ENCODE data around the gene AMBRA1.

Gene AMBRA1

GRCh38 chr11:46593550-46594373, at the start of gene AMBRA1:
Gene AMBRA1, minus strand, starts transcription at chr11:46594023. Its CDS starts 45,643 bp downstream, at chr11:46548380.
- peak; percentile 93 for DNase-seq

DNA sequence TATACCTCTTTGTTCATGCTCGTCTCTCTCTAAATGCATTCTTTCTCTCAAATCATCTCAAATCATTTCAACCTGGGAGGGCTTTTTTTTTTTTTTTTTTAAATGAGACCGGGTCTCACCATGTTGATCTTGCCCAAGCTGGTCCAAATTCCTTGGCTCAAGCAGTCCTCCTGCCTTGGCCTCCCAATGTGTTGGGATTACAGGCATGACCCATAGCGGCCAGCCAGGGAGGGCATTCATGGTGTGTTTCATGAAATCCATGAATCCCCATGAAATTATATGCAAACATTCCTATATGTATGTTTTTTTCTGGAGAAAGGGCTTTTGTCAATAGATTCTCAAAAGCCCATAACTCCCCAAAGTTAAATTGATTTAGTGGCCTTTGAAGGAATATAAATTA, 49.7 kb upstream of the AMBRA1 start:
- no peak for DNase-seq

DNA sequence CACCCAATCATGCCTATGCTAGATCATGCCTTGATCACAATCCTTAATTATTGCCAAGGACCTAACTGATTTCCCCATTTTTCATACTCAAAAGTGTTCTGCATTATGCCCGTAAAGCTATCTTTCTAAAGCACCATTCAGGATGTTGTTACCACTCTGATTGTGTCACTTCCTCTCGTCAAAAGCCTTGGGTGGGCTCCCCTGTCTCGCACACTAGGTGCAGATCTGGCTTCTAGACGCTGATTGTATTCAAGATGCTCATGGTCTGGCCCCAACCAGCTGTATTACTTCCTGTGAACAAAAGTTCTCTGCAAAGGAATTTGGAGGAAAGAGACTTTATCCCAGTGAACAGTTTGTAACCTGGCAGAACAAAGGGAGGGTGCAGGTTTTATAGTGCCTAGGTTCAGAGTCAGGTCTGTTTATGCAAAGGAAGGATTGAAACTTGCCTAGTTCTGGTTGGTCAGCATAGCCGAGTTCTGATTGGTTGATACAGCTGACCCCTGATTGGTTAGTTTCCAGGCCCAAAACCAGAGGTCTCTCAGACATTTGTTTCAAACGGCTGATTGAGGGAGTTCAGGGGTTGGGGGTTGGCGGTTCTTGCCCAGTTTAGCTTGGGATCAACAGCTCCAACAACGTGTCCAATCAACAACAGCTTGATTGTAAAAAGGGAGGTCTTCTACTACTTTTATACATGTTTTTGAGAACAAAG, 49.0 kb upstream of the AMBRA1 start:
- DNase-seq: no peak

DNA sequence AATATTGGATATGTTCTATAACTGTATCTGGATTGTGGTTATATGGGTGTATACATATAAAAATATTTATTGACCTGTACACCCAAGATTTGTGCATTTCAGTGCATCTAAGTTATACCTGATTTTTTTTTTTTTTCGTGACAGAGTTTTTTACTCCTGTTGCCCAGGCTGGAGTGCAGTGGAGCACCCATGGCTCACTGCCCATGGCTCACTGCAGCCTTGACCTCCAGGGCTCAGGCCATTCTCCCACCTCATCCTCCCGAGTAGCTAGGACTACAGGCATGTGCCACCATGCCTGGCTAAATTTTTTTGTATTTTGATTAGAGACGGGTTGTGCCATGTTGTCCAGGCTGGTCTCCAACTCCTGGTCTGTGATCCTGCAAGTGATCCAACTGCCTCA, 47.8 kb upstream of the AMBRA1 start:
- DNase-seq: no peak

- no peak for DNase-seq
These were observed 46.4 kb upstream of the AMBRA1 start for GRCh38 chr11:46640036-46640788.

DNA sequence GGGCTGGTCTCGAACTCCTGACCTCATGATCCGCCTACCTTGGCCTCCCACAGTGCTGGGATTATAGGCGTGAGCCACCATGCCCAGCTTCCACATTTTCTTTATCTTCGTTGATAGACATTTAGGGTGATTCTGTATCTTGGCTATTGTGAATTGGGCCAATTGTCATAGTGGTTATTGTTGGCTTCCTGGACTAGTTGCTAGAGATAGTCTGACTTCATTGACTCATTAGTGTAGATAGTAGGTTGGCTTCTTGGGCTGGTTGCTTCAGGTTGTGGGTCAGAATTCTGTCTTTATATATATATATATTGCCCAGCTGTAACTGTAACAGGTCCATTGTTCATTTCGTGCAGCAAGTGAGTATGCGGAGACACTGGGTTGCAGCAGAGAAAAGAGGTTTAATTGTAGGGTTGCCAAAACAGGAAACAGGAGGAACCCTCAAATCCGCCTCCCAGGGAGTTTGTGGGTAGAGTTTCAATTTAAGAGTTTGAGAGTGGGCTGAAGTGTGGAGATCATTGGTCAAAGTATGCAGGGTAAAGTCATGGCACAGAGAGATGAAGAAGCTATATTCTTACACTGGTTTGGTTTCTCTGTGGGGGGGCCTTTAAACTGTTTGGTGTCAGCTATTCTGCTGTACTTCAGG, 45.5 kb upstream of the AMBRA1 start:
- no peak for DNase-seq

DNA sequence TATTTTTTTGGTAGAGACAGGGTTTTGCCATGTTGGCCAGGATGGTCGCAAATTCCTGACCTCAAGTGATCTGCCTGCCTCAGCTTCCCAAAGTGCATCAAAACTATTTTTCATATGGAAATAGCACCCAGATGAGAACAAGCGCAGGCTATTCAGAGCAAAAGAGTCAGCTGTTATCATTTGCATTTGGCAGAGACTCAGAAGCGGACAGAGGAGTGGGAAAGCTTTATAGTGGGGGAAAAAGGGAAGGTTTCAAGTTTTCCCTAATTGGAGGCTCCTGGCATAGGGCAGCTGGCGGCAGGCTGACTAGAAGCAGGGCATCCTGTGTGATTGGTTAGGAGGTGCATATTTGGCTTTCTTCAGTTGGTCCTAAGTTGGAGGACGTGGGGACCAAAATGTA, 43.7 kb upstream of the AMBRA1 start:
- DNase-seq: no peak

- DNase-seq: peak; percentile 44
These were observed 41.8 kb upstream of the AMBRA1 start for GRCh38 chr11:46635557-46636139.

- no peak for DNase-seq
These were observed 39.7 kb upstream of the AMBRA1 start for GRCh38 chr11:46633291-46634217.

DNA sequence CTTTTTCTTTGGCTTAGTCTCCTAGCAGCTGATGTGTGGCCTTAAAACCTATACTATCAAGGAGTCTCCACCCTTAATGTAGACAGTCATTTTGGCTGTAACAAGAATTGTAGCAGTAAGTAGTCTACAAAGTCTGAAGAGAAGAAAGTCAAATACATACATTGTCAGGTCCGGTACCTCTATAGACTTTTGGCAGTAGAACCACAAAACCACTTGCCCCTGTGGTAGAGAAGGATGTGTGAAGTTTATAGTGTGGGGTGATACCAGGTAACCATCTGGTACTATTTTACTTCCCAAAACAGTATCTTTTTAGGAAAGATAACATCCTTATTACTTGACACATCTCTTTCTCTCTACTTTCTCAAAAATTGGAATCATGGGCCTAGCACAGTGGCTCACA, 38.7 kb upstream of the AMBRA1 start:
- DNase-seq: no peak

- DNase-seq: no peak
These were observed 37.9 kb upstream of the AMBRA1 start for GRCh38 chr11:46631676-46632075.

DNA sequence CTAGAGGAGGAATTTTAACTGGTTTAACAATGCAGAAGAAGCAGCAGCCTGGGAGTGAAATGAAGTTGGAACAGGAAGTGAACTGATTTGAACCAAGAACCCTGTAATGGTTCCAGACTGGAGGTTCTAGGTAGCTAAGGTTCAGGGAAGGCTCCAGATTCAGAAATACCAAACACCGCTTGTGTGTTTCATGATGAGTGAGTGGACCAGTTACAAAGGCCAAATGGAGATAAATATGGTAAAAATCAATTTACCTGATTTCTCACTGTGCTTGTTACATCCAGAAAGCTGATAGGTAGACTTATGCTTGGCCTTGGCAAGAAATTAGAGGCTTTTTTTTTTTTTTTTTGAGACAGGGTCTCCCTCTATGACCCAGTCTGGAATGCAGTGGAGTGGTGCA, 36.4 kb upstream of the AMBRA1 start:
- no peak for DNase-seq

DNA sequence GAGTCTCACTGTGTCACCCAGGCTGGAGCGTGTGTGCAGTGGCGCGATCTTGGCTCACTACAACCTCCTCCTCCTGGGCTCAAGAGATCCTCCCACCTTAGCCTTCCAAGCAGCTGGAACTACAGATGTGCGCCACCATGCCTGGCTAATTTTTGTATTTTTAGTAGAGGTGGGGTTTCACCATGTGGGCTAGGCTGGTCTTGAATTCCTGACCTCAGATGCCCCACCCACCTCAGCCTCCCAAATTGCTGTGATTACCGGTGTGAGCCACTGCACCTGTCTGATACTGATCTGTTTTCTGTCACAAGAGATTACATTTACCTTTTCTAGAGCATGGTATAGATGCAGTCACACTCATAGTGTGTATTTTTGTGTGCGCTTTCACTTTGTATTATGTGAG, 35.1 kb upstream of the AMBRA1 start:
- DNase-seq: no peak

DNA sequence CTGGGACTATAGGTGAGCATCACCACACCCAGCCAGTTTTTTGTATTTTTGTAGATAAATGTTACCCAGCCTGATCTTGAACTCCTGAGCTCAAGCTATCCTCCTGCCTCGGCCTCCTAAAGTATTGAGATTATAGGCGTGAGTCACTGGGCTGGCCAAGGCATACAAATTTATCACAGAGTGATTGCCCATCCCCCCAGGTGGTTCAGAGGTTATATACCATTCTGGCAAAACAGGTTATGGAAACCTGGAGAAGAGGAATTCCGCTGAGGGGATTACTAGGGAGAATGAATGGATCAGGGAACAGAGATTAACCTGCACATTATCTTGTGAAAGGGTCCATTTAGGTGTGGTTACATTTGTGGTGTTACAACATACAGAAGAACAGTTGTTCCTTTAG, 31.6 kb upstream of the AMBRA1 start:
- no peak for DNase-seq

- DNase-seq: no peak
These were observed 25.0 kb upstream of the AMBRA1 start for GRCh38 chr11:46618837-46619236.

- no peak for DNase-seq
These were observed 24.1 kb upstream of the AMBRA1 start for GRCh38 chr11:46617972-46618314.

DNA sequence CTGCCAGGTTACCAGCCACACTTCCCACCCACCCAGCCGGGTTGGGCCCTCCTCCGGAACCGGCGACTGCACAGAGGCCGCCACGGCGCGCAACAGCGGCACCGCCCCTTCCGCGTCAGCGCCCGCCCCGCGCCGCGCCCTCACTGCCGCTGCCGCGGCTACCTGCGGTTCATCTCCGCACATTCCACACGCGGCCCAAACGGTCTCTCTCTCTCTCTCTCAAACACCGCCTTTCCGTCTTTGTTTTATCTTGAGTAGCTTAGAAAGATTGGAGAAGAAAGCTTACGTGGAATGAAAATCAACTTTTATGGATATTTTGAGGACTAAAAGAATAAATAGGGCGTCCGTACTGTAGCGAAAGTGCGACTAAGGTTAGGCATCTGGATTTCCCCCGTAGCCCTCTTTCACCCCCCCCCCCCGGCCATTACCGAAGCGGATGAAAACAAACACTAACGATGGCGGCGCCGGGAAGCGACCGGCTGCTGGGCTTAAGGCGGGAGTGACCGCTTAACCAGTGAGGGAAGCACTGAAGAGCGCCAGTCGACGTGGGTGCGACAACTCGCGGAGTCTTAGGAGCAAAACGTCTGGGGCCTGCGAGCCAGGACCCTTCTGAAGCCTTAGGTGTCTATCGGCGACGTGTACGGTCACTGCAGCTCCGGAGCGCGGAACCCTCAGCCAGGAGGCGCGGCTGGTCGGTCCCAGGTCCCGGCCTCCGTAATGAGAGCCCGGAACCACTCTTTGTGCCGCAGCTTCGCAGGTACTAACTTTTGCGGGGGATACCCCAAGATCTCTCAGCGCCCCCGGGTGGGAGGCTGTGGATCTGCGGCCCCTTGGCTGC, 23.5 kb upstream of the AMBRA1 start, which contains the start of the genes ATG13 and HARBI1:
Gene ATG13, plus strand, starts transcription at position 420 of the 838 bp plus-strand sequence. CDS start 26,739 bp downstream, outside the sequence.
Gene HARBI1, minus strand, starts transcription at position 94 of the 838 bp plus-strand sequence. CDS start 990 bp downstream, outside the sequence.
- peak; percentile 91 for DNase-seq

DNA sequence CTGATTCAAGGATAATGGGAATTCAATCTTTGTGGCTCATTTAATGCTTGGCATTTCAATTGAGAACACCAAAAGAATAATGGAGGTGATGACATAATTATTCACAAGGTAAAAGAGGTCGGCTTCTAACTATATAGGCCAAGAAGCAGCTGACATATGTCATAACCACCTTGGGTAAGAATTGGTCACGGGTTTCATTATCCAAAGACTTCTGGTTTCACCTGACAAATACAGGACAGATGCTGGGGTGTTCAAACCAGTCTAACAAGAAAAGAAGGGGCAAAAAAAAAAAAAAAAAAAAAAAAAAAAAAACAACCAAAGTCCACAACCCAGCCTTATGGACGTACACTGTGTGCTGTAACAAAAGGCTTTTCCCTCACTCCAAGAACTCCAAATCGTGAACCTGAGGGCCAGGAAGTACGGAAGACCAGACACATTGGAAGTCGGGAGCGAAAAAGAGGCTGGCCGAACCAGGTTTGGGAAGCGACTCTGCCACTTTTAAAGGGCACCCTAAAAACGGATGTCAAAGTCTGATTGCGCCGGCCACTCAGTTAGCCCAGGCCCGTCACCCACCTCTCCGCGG, 22.8 kb upstream of the AMBRA1 start:
- no peak for DNase-seq

DNA sequence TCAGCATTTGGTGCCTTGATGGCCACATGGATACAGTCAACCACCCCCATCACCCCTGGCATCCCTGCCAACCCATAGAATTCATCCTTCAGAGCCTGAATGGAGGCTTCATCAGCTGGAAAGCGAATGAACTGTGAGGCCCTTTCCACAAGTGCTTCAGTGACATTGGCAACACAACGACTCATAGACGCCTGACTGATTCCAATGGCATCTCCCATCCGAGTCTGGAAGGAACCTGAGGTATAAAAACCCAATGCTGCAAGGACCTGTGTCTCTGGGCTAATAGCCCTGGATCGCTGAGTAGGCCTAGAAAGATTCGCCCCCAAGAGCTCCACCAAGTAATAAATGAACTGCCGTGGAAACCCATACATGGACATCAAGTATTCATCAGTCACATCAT, 21.9 kb upstream of the AMBRA1 start:
- no peak for DNase-seq

DNA sequence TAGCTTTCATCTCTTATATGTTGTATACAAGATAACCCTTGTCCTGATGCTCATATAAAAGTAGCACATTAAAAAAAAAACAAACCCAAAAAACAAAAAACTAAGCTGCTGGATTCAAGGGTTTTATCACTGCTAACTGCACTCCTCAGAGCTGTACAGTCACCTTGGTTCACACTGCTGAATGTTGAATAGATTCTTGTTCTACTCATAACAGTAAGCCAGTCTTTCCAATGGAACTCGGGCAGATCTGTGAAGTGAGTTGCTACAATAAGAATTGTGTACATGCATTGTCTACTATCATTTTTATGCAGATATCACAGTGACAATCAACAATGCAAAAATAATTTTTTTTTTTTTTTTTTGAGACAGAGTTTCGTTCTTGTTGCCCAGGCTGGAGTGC, 18.5 kb upstream of the AMBRA1 start:
- DNase-seq: no peak
